NCI-H748 (cell line): ENCODE data around the gene FGD5.

Experiments
- DNase-seq: peaks from one replicate; lab custom pipeline; 2025; ENCODE audit not compliant: unreplicated experiment; lab: John Stamatoyannopoulos, UW

Gene FGD5

GRCh38 chr3:14872706-14873105 is 53.9 kb downstream of the FGD5 start:
- DNase-seq = no peak

DNA sequence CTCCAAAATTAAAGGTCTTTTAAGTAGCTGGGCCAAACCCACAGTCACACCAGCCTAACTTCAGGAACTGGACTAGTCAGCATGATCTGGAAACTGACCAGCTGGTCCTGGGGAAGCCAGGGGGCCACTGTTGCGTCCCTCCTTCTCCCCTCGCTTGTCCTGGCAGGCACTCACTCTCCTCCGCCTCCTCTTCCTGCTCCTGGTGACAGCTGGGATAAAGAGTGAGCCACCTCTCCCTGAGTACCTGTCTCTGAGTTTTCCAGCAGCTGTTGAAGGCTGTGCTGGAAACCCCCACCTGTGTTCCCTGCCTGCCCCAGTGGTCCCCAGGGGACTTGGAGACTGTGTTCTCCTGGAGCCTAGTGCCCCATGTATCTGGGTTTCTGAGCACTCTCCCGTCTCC is 56.0 kb downstream of the FGD5 start:
- no peak for DNase-seq

- DNase-seq = no peak
These were observed 56.8 kb downstream of the FGD5 start for GRCh38 chr3:14875411-14876175.

GRCh38 chr3:14876921-14877333 is 58.2 kb downstream of the FGD5 start:
- DNase-seq = peak; percentile 62

DNA sequence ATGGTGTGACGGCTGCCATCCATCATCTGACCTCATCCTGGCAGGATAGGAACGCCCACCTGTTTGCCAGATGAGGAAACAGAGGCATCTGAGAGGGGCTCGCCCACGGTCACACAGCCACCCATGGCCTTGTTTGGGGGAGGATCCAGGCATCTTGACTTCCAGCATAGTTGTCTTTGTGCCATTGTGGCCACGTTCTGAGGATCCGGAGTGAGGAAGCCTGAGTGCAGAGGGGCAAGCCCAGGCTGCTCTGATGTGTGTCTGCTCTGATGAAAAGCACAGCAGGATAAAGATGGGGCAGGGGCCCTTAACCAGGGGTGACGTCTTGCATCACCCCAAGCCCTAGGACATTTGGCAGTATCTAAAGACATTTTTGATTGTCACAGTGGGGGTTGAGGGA is 58.7 kb downstream of the FGD5 start:
- DNase-seq = no peak

GRCh38 chr3:14879211-14879874 is 60.6 kb downstream of the FGD5 start:
- peak; percentile 14 for DNase-seq

GRCh38 chr3:14880447-14881106 is 61.8 kb downstream of the FGD5 start:
- DNase-seq = no peak

- no peak for DNase-seq
These were observed 64.5 kb downstream of the FGD5 start for GRCh38 chr3:14883226-14883625.

- DNase-seq = no peak
These were observed 65.9 kb downstream of the FGD5 start for GRCh38 chr3:14884665-14885064.

- no peak for DNase-seq
These were observed 66.5 kb downstream of the FGD5 start for GRCh38 chr3:14885307-14885706.

DNA sequence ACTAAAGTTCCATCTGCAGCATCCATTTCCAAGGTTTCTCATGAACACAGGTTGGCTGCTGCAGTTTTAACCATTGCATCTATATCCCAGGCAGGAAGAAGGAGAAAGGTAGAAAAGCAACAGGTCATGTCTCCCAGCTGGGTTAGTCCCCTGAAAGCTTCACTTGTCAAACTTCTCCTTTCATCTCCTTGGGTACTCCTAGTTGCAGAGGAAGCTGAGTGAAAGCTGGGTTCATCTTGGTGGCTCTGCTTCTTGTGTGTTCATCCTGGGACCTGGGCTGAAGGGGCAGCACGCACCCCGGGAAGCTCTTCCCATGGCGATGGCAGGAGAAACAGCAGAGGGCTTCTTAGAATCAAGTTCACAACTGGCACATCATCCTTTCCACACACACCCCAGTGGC is 67.3 kb downstream of the FGD5 start:
- no peak for DNase-seq

DNA sequence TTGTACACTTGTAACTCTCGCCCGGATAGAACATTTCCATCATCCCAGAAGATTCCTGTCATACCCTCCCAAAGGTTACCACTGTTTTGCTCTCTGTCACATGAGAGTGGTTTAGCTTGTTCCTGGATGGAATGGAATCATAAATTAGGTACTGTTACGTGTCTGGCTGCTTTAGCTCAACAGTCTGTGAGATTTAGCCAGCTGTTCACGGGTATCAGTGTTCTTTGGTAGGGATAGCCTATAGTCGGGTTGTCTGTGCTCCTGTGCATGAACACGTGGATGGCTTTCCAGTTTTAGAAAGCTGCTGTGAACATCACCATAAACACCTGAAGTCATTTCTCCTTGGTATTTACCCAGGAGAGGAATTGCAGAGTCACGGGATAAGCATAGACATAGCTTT is 70.4 kb downstream of the FGD5 start:
- DNase-seq = no peak

- no peak for DNase-seq
These were observed 71.2 kb downstream of the FGD5 start for GRCh38 chr3:14889943-14890342.

GRCh38 chr3:14890476-14890875 is 71.7 kb downstream of the FGD5 start:
- no peak for DNase-seq

- DNase-seq = no peak
These were observed 72.7 kb downstream of the FGD5 start for GRCh38 chr3:14891135-14892132.

DNA sequence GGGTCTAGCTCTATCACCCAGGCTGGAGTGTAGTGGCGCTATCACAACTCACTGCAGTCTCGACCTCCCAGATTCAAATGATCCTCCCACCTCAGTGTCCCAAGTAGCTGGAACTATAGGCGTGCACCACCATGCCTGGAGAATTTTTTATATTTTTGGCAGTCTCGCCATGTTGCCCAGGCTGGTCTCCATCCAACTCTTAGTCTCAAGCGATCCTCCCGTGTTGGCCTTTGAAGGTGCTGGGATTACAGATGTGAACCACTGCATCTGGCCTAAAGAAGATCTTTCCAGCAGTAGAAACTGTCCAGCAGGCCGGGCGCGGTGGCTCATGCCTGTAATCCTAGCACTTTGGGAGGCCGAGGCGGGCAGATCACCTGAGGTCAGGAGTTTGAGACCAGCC is 73.5 kb downstream of the FGD5 start:
- DNase-seq = no peak

GRCh38 chr3:14894085-14894484 is 75.3 kb downstream of the FGD5 start:
- DNase-seq = no peak

DNA sequence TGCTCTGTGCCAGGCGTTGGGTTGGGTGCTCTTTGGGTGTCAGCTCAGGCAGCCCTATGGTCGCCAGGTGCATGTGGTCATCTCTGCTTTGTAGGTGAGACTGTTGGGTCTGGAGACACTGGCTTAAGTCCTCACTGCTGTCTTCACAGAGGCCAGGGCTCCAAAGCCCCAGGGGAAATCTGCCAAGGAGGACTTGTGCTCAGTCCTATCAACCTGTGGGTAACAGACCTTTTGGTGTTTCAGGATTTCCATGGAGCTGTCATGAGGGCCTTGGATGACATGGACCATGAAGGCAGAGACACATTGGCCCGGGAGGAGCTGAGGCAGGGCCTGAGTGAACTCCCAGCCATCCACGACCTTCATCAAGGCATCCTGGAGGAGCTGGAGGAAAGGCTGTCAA is 78.5 kb downstream of the FGD5 start:
- DNase-seq = no peak

DNA sequence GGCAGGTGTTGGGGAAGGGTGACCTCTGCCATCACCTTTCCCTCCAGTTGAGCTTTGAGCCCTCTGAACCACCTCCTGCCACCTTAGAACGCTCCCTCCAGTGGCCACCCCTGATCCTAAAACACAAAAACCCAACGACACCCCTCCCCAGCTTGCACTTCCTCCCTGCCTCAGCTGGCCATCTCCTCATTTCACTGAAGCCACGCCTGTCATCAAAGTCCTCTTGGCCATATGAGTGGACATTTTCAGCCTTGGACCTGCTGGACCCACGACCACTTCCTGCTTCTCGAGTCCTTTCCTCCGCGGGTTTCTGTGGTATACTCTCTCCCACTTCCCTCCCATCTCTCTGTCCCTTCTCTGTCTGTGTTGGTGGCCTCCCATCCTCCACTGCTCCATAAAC is 80.2 kb downstream of the FGD5 start:
- DNase-seq = no peak

- peak; percentile 80 for DNase-seq
These were observed 81.3 kb downstream of the FGD5 start for GRCh38 chr3:14899993-14900618.
